ENCODE measurements around the gene ESRRG. TPM values are rescaled to one million over a fixed set of nuclear protein-coding genes. Genes with fewer than 3 reads are reported as not detected.

Gene ESRRG
- total and polyA plus RNA-seq, 2 of the 8 experiments (the other 6 are each of a cell fraction or from before 2014, with no cell fraction given) = 0.59 to 1.4 TPM

- ChIA-PET CTCF (ENCODE audit: partially characterized antibody) (interaction anchor here (0.6 kb wide), 1 partner anchor 350 kb away, joined by 3 read pairs; no protein-coding TSS in a partner anchor), POLR2A (ENCODE audit: partially characterized antibody) (no interaction called here)
- Histone ChIP-seq H3K27ac (ENCODE audit: low read depth, low read length) (no peak overlapping the region), H2BK120ac (replicated peaks; ENCODE audit: low read depth, low read length) (no peak overlapping the region), H3K4me1 (replicated peaks in 1 of 4; ENCODE audit: control insufficient read depth in 3 of 4, insufficient read depth in 4 of 4, low read length in 3 of 4) (peaks cover 0 to 11% (median 2%) of the 10 kb centered on the region in 4 experiments; a peak in 4 of 7 replicates), H3K79me2 (ENCODE audit: control insufficient read depth in 1 of 2, insufficient read depth in 2 of 2, low read length in 2 of 2) (no peaks in the 10 kb centered on the region), H2BK5ac (ENCODE audit: low read depth, low read length) (no peak overlapping the region), H3K56ac (replicated peaks; ENCODE audit: insufficient read length, low read depth, low read length) (no peak overlapping the region), H3K4ac (replicated peaks; ENCODE audit: insufficient read length, low read depth, low read length) (no peak overlapping the region), H3K14ac (ENCODE audit: insufficient read length) (no peak overlapping the region), H3K23ac (ENCODE audit: insufficient read length) (no peak overlapping the region), H2AK5ac (ENCODE audit: low read depth, low read length) (no peak overlapping the region), H3K36me3 (ENCODE audit: control insufficient read depth in 2 of 4, insufficient read depth in 4 of 4, low read length in 3 of 4) (no peaks in the 10 kb centered on the region), H2AFZ (ENCODE audit: low read length) (no peak overlapping the region), H3K9ac (replicated peaks in 1 of 4; ENCODE audit: extremely low read depth in 1 of 4, low read depth in 3 of 4, low read length in 3 of 4) (no peak overlapping the region), H3K4me2 (ENCODE audit: insufficient read depth in 1 of 2, low read depth in 2 of 2, low read length in 2 of 2) (peak overlapping the region in 1 of 2 experiments; percentile 83; a peak in 1 of 4 replicates), H4K8ac (ENCODE audit: extremely low read depth, insufficient read depth, low read length) (no peak overlapping the region), H3K79me1 (ENCODE audit: low read depth, low read length) (no peaks in the 10 kb centered on the region), H4K5ac (ENCODE audit: insufficient read length, low read depth, low read length) (no peak overlapping the region), H2BK12ac (ENCODE audit: low read depth, low read length) (no peak overlapping the region), H2BK15ac (ENCODE audit: low read length) (no peak overlapping the region), H3K27me3 (replicated peaks in 1 of 4; ENCODE audit: control insufficient read depth in 3 of 4, extremely low read depth in 1 of 4, insufficient read depth in 3 of 4, low read length in 3 of 4) (peaks cover 0 to 4% (median 2%) of the 10 kb centered on the region in 4 experiments; a peak in 1 of 7 replicates), H3K4me3 (ENCODE audit: extremely low read depth in 1 of 4, insufficient read depth in 2 of 4, low read depth in 3 of 4, low read length in 4 of 4) (0 out of 8 replicates have a peak overlapping the region, but pooled peaks of 1 of the 4 experiments have one; percentile 71), H3K18ac (ENCODE audit: extremely low read depth, low read length) (no peak overlapping the region), H3K9me3 (ENCODE audit: insufficient read depth in 2 of 2, low read depth in 1 of 2, low read length in 1 of 2) (no peaks in the 10 kb centered on the region), H4K91ac (replicated peaks; ENCODE audit: insufficient read length, low read length) (no peak overlapping the region), H3K23me2 (ENCODE audit: low read depth, low read length) (no peaks in the 10 kb centered on the region; the same call in none of the 2 replicates), H2BK20ac (ENCODE audit: low read length) (no peak overlapping the region), H4K20me1 (replicated peaks in 1 of 2; ENCODE audit: control insufficient read depth in 1 of 2, insufficient read depth in 2 of 2, low read length in 2 of 2) (no peaks in the 10 kb centered on the region)
- FAIRE-seq = no peak
- 79% methylated on average over 6 of the region's 6 CpGs; no CpG with 5 or more reads in 1 of the 2 experiments for WGBS, 2 experiments (ENCODE audit: extremely low coverage in 1 of 2, insufficient coverage in 1 of 2, insufficient read length in 1 of 2, insufficient replicate concordance in 2 of 2, low coverage in 1 of 2, low lambda C conversion rate in 2 of 2, missing lambda C conversion rate in 1 of 2)
- DNase-seq (ENCODE audit: low read depth in 1 of 2, low spot score in 2 of 2) = no peak
- TF ChIP-seq TAF7 (optimal IDR thresholded peaks at IDR 0.05; ENCODE audit: borderline replicate concordance, low read depth, low read length) = no peak
Observed at GRCh38 chr1:216599851-216600250, 123.4 kb downstream of the ESRRG start.

Measured in H1 (cell line).